Renal pelvis (tissue), 4 donors: ENCODE results near the gene GRIK1. TPM values are rescaled to one million over a fixed set of nuclear protein-coding genes. Genes with fewer than 3 reads are reported as not detected.

Experiments used
- DNase-seq: peaks from one replicate; pipeline ENCODE4 v3.0.0-alpha.2; 2013
- polyA plus RNA-seq, 3 donors: library from polyadenylated mRNA; unstranded; fragments of 120-200 nt; gene quantifications; one replicate each; pipeline ENCODE4 v1.2.1, GENCODE V29; 2013; ENCODE audit not compliant: insufficient read length in 3 of 3

The GRIK1 gene
- polyA plus RNA-seq, 3 donors, result 1.5 to 2.0 (median 1.7) TPM

- DNase-seq, result no peak
Measured at GRCh38 chr21:29829564-29830275, 110.1 kb downstream of the GRIK1 start.

DNA sequence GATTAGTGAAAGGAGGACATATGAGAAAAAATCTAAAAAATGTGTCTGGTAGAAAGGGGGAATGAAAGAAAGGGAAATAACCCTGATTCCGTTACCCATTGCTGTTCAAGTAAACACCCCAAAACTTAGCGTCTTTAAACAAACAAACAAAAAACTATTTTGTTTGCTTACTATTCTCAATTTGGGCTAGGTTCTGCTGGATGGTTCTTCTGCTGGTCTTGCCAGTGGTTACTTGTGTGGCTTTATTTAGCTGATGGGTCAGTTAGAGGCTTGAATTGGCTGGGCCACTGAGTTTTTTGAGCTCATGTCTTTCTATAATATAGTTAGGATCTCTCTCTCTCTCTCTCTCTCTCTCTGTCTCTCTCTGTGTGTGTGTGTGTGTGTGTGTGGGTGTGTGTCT is 112.1 kb downstream of the GRIK1 start:
- no peak for DNase-seq

- no peak for DNase-seq
Measured at GRCh38 chr21:29827236-29827635, 112.6 kb downstream of the GRIK1 start.

DNA sequence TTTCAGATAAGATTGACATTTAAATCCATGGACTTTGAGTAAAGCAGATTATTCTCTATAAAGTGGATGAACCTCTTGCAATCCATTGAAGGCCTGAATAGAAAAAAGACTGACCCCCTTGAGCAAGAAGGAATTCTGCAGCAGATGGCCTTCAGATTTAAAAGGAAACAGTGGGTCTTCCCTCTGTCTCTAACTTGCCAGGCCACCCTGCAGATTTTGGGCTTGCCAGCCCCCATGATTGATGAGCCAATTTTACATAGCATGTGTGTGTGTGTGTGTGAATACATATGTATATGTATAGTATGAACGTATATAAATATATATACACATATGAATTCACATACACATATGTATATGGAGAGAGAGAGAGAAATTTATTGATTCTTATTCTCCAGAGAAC is 113.4 kb downstream of the GRIK1 start:
- no peak for DNase-seq

GRCh38 chr21:29825936-29826335 is 113.9 kb downstream of the GRIK1 start:
- DNase-seq, result no peak

- DNase-seq, result no peak
Measured at GRCh38 chr21:29825345-29825744, 114.5 kb downstream of the GRIK1 start.

- no peak for DNase-seq
Measured at GRCh38 chr21:29822064-29822463, 117.7 kb downstream of the GRIK1 start.

- DNase-seq, result no peak
Measured at GRCh38 chr21:29821230-29821629, 118.6 kb downstream of the GRIK1 start.

DNA sequence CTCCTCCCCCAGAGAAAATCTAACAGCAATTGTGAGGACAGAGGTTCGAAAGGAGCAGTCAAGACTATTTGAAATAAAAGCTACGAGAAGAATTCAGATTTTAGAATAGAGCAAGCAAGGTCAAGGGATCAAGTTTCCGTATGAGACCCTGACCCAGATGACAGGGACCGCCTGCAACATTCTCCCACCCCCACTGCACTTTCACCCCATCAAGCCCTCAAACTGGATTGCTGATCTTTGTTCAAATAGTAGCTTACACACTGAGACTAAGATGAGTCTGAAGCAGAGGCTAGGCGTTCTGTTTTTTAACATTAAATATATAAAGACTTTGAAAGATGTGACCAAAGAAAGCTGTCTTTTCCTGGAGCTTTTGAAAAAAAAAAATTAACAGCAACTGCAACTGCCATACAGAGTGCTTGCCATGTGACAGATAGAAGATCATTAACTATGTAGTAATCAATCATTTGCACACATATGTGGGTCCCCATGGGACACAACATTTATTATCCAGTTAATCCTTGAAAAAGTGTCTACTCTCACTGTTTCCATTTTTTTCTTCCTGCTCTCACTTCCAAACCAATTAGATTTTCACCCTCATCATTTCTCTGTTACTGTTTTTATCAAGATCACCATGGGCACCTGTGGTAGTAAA is 120.0 kb downstream of the GRIK1 start:
- no peak for DNase-seq

GRCh38 chr21:29818383-29818921 is 121.3 kb downstream of the GRIK1 start:
- DNase-seq, result no peak

DNA sequence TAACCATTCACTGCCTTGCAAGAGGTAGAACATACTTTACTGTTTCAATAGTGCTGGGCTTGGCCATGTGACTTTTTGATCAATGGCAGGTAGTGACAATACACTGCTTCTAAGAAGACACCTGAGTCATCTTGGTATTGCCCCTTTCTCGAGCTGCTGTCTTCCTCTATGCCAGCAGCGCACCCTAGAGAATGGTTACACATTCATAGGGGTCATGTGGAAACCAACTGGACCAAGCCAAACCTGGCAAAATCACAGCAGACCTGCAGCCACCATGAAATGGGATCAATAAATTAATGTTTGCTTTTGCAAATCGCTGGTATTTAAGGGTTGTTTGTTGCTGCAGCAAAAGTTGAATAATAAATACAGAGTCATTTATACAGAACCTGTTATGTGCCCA is 122.3 kb downstream of the GRIK1 start:
- DNase-seq, result no peak

- no peak for DNase-seq
Measured at GRCh38 chr21:29812947-29813346, 126.8 kb downstream of the GRIK1 start.

- peak; percentile 44 for DNase-seq
Measured at GRCh38 chr21:29810871-29811270, 128.9 kb downstream of the GRIK1 start.

GRCh38 chr21:29808153-29808552 is 131.6 kb downstream of the GRIK1 start:
- DNase-seq, result no peak

DNA sequence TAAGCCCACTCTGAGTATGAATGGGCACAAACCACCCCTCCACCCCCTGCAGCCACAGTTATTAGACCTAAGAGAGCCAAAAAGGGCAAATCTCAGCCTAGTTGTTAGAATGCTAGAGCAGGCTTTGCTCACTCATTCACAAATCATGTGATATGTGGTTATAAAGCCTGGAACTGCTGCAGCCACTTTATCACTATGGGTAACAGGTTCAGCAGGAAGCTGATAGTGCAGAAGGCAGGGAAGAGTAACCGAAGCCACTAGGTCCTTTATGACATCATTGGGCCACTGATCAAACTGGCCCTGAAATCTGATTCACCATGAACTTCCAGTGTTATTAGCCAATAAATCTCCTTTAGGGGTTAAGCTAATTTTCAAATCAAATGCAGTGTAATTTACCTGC is 134.7 kb downstream of the GRIK1 start:
- no peak for DNase-seq

DNA sequence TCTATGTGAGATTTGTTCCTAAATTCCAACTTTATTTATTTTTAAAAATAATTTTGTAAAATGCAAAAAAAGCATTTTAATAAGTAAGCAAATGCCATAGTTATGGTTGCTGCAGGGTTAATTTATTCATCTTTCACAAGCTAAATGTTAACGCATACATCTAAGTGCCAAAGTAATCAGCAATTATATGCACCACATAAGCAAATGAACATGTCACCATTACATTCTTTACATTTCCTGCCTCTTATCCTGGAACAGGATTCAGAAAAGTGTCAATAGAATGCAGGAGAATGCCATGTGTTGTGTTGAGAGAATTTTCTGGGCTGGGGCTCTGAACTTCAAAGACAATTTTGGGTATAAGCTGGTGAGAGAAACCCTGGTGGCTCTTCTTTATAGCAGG is 136.6 kb downstream of the GRIK1 start:
- DNase-seq, result no peak

DNA sequence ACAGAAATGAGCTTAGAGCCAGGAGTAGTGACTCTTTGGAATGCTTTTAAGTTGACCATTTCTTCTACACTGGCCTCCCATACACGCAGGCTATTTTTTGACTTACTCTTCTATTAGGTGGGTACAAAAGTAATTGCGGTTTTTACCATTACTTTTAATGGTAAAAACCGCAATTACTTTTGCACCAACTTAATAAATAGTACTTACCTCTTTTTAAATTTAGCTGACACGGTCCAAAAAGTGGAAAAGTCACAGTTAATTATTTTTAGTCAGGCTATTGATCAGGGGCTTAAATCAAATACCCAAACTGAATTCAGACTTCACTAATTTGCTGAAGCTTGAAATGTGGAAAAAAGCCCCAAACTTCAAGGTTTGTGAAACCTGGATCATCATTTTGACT is 138.7 kb downstream of the GRIK1 start:
- DNase-seq, result no peak

DNA sequence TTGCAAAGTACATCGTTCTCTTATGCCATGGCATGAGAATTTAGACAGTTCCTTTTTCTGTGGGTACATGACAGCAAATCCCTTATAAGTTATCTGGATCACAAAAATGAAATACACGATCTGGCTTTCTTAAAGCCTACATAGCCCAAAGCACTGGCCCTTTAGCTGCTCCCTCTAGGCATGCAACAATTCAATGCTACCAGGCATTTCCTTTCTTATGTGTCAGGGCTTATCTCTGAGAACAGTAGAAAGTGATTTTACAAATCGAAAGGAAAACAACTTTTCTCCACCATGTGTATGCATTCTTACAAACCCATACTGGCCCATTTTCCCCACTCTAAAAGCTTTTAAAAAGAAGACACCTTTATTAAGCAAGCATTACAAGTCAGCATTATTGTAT is 139.7 kb downstream of the GRIK1 start:
- DNase-seq, result no peak

GRCh38 chr21:29798840-29799239 is 141.0 kb downstream of the GRIK1 start:
- no peak for DNase-seq

DNA sequence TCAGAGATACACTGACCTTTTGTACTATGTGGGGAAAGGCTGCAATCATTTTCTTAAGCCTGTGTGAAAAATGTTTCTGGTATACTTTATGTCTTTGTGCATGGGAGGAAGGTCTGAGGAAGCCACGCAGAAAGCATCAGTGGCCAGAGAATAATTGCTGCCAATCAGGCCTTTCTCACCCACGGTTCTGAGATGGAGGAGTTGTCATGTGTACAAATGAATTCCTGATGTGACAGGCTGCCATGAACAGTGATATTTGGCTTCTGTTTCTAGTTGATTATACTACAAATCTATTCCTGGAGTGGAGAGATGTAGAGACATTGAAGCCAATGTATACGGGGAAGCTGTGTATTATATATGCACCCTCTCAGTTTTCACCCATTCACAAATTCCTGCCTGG is 142.6 kb downstream of the GRIK1 start:
- DNase-seq, result no peak

DNA sequence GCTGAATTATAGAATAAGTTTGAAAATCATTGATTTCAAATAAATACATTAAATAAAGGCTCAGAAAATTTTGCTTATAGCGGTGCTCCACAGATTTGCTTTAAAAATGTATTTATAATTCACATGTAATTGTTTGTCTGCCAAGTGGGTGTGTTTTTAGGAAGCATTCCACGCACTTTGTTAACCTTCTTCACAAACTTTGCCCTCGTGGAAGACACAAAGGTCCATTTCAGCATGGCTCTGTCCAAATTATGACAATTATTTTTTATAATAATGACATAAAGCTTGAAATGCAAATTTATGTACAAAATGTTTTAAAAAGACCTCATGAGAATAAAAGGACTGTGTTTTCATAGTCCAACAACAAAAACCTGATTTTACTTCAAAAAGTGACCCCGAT is 146.1 kb downstream of the GRIK1 start:
- DNase-seq, result no peak

- no peak for DNase-seq
Measured at GRCh38 chr21:29789393-29789792, 150.4 kb downstream of the GRIK1 start.

GRCh38 chr21:29788752-29789151 is 151.0 kb downstream of the GRIK1 start:
- DNase-seq, result no peak
